Iris pigment epithelial cell (primary cell): ENCODE results near the gene CPNE2.
"Not testable (repeated sequence)": the region's sequence is repeated elsewhere in the genome, so short reads cannot be mapped to it uniquely, and the experiment has no call there.

Experiments
- DNase-seq: peaks from one replicate; pipeline ENCODE4 v3.0.0-alpha.2; 2011; ENCODE audit warnings: low read depth

The CPNE2 gene

GRCh38 chr16:57091975-57092785, at the start of gene CPNE2:
Gene CPNE2, plus strand, starts transcription at chr16:57092583. Its CDS starts 18,160 bp downstream, at chr16:57110743.
- DNase-seq = peak; percentile 31

- DNase-seq = no peak
Measured at GRCh38 chr16:57043248-57043647, 49.1 kb upstream of the CPNE2 start.

- DNase-seq = peak; percentile 51
Measured at GRCh38 chr16:57044931-57045693, 47.3 kb upstream of the CPNE2 start.

GRCh38 chr16:57045694-57046381, 46.5 kb upstream of the CPNE2 start:
- peak; percentile 74 for DNase-seq

GRCh38 chr16:57048095-57048494, 44.3 kb upstream of the CPNE2 start:
- DNase-seq = no peak

- no peak for DNase-seq
Measured at GRCh38 chr16:57049678-57050077, 42.7 kb upstream of the CPNE2 start.

- DNase-seq = no peak
Measured at GRCh38 chr16:57051696-57052228, 40.6 kb upstream of the CPNE2 start.

- no peak for DNase-seq
Measured at GRCh38 chr16:57053206-57053605, 39.2 kb upstream of the CPNE2 start.

- DNase-seq = no peak
Measured at GRCh38 chr16:57054338-57054737, 38.0 kb upstream of the CPNE2 start.

GRCh38 chr16:57054771-57055170, 37.6 kb upstream of the CPNE2 start:
- DNase-seq = no peak

- no peak for DNase-seq
Measured at GRCh38 chr16:57055671-57056070, 36.7 kb upstream of the CPNE2 start.

GRCh38 chr16:57058291-57058861, 34.0 kb upstream of the CPNE2 start:
- DNase-seq = no peak

GRCh38 chr16:57060323-57061083, 31.9 kb upstream of the CPNE2 start:
- DNase-seq = no peak

- DNase-seq = peak; percentile 46
Measured at GRCh38 chr16:57061084-57061905, 31.1 kb upstream of the CPNE2 start.

GRCh38 chr16:57062329-57062728, 30.1 kb upstream of the CPNE2 start:
- no peak for DNase-seq

GRCh38 chr16:57063189-57063588, 29.2 kb upstream of the CPNE2 start:
- DNase-seq = not testable (repeated sequence)

GRCh38 chr16:57064995-57065394, 27.4 kb upstream of the CPNE2 start:
- DNase-seq = no peak

GRCh38 chr16:57066625-57067024, 25.8 kb upstream of the CPNE2 start:
- DNase-seq = no peak

GRCh38 chr16:57067347-57067746, 25.0 kb upstream of the CPNE2 start:
- no peak for DNase-seq

GRCh38 chr16:57069053-57069452, 23.3 kb upstream of the CPNE2 start:
- DNase-seq = no peak
